Panc1 (cell line): Measurements from ENCODE around the gene BACH2.

ENCODE experiments used
- CTCF ChIP-seq: fragments of 450-650 bp; IDR thresholded peaks from 2 replicates; pipeline ENCODE4 v1.5.1; 2017; ENCODE audit warnings: mild to moderate bottlenecking
- POLR2AphosphoS5 ChIP-seq: IDR thresholded peaks from 2 replicates; pipeline ENCODE4 v1.6.1; 2012; ENCODE audit warnings: mild to moderate bottlenecking, low read depth, low read length, moderate library complexity

DNA sequence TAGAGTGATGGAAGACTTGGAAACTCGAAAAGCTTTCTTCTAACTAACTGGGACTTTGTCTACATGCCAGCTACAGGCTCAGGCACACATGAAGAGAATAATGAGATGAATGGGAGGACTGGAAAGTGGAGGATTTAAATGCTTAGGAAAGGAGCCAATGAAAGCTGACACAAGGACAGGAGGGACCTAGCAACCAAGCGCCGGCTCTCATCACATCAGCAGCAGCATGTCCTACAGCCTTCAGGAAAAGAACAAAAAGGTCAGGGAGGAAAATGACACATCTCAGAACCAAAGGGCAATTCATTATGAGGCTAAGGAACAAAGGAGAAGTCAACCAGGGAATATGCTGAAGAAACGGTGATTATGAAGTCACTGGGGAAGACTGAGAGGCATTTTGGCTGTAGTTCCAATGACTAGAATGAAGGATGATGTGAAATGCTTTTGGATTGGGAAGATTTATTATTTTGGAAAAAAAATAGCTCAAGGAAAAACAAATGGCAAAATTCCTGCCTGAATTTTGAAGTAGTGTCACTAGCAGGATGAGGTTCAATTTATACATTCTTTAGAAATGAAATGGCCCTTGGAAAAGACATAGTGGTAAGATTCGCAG lies 5.7 kb downstream of the BACH2 start:
- TF ChIP-seq POLR2AphosphoS5 (no peak), CTCF (no peak)
